Activated T-helper 1 cell treated with anti-CD3 and anti-CD28 coated beads, Interleukin-12 subunit alpha, Interleukin-12 subunit beta, Interleukin-2, Interleukin-4 antibody, amounts not matched to agents 30 ng/mL and 10 ng/mL and 1 ng/mL, durations not matched to agents 14 hours and 24 hours and 36 hours (primary cell): ENCODE measurements around the gene PCDHB2. TPM values are rescaled to one million over a fixed set of nuclear protein-coding genes. Genes with fewer than 3 reads are reported as not detected.
"Not testable (repeated sequence)": the region's sequence is repeated elsewhere in the genome, so short reads cannot be mapped to it uniquely, and the experiment has no call there.

Experiments used
- DNase-seq: peaks from one replicate; pipeline ENCODE4 v3.0.0; 2021; ENCODE audit warnings: low spot score
- H3K27ac Mint-ChIP-seq: one replicate; pipeline ENCODE4 v1.8.0; 2021; ENCODE audit warnings: mild to moderate bottlenecking, mixed read lengths
- H3K27me3 Mint-ChIP-seq: one replicate; pipeline ENCODE4 v1.8.0; 2022; ENCODE audit warnings: mild to moderate bottlenecking, moderate library complexity, mixed read lengths; ENCODE audit not compliant: insufficient read depth
- H3K36me3 Mint-ChIP-seq: one replicate; pipeline ENCODE4 v1.8.0; 2021; ENCODE audit warnings: low read depth, mixed read lengths
- H3K4me1 Mint-ChIP-seq: one replicate; pipeline ENCODE4 v1.8.0; 2021; ENCODE audit warnings: low read depth, mixed read lengths
- H3K4me3 Mint-ChIP-seq: one replicate; pipeline ENCODE4 v1.8.0; 2021; ENCODE audit warnings: mild to moderate bottlenecking, moderate library complexity, mixed read lengths
- H3K9me3 Mint-ChIP-seq: one replicate; pipeline ENCODE4 v1.8.0; 2021; ENCODE audit warnings: mixed read lengths
- intact Hi-C: fragments of 100-400 bp; cut with micrococcal nuclease; formaldehyde crosslinking; loops from one replicate; pipeline ENCODE4 v1.15.1; 2024
- total RNA-seq: library from RNA; stranded (reverse); gene quantifications from 2 replicates; pipeline ENCODE4 v1.2.3, GENCODE V29; 2022

Gene PCDHB2
- total RNA-seq, result not detected in 2 replicates

DNA sequence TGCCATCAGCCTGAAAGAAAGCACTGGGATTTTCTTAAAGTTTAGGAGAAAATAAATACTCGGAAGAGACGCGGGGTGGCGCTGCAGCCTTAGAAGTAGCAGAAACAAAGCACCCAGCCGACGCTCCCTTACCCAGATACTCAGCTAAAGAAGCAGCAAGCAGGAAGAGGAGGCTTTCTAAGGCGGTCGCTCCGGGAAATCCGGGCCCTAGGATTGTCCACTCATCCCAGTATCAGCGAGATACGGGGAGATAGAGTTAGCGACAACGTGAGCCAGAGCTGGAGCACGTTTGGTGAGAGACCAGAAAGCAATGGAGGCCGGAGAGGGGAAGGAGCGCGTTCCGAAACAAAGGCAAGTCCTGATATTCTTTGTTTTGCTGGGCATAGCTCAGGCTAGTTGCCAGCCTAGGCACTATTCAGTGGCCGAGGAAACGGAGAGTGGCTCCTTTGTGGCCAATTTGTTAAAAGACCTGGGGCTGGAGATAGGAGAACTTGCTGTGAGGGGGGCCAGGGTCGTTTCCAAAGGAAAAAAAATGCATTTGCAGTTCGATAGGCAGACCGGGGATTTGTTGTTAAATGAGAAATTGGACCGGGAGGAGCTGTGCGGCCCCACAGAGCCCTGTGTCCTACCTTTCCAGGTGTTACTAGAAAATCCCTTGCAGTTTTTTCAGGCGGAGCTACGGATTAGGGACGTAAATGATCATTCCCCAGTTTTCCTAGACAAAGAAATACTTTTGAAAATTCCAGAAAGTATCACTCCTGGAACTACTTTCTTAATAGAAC lies at the start of gene PCDHB2:
Gene PCDHB2, plus strand, starts transcription at position 135 of the 782 bp plus-strand sequence. Its CDS starts 176 bp downstream, at position 311.
- Mint-ChIP-seq H3K27ac (no peak within 1 kb of the TSS), H3K4me1 (no peaks in the 10 kb centered on the region), H3K4me3 (peak within 1 kb of the TSS; percentile 64), H3K36me3 (peaks cover 3% of the 10 kb centered on the region), H3K27me3 (no peaks in the 10 kb centered on the region), H3K9me3 (peaks cover 34% of the 10 kb centered on the region)
- intact Hi-C loops, result no loop called here
- no peak for DNase-seq

DNA sequence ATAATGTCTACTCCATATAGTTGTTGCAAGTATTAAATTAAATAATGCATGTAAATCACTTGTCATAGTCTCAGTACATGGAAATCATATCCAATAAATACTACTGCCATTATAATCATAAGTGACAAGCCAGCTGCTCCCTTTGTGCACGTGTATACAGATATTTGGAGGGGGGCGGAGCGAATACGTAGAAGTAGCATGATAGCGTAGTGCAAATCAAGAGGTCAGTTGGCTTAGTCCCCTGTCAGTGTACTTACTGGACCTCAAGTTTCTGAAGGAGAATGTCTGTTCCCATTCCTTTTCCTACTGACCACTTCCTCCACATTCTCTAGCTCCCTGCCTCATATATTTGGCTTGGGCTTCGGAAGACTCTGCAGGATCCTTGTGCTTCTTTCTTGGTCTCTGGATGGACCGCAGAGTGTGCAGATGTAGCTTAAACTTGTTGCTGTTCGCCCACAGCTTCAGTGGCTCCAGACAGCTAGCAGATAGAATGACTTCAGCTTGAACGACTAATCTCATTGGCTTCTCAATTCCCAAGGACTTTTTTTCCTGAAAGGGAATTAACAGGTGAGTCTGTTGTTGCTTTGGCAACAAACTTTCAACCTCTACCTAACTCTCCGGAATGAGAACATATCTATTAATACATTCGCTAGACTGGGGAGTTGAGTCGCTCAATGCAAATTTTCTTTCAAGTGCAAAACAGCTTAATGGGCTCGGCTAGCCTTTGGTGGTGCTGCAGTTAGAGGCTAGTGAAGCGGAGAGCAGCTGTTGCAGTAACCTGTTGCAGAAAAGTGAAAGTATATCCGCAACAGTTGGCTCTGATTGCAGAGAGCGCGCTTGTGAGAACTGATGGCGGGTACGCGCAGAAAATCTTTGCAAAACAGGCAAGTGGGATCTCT lies 43.5 kb upstream of the PCDHB2 start, which contains the start of gene PCDHB1:
Gene PCDHB1, plus strand, starts transcription at position 753 of the 899 bp plus-strand sequence. Its CDS starts 97 bp downstream, at position 850.
- Mint-ChIP-seq H3K36me3 (no peaks in the 10 kb centered on the region), H3K4me1 (no peaks in the 10 kb centered on the region), H3K27me3 (no peaks in the 10 kb centered on the region), H3K9me3 (peaks cover 22% of the 10 kb centered on the region), H3K4me3 (no peak within 1 kb of the TSS), H3K27ac (no peak within 1 kb of the TSS)
- no peak for DNase-seq
- intact Hi-C loops, result no loop called here

DNA sequence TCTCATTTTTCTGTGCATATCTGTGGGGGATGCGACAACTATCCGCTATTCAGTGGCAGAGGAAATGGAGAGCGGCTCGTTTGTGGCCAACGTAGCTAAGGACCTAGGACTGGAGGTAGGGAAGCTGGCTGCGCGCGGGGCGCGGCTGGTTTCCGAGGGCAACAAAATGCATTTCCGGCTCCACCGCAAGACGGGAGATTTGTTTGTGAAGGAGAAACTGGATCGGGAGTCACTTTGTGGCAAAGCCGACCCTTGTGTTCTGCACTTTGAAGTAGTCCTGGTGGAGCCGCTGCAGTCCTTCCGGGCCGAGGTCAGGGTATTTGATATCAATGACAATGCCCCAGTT lies 42.9 kb upstream of the PCDHB2 start:
- no peak overlapping the region for H3K4me3 Mint-ChIP-seq
- no peaks in the 10 kb centered on the region for H3K4me1 Mint-ChIP-seq
- no peaks in the 10 kb centered on the region for H3K27me3 Mint-ChIP-seq
- no peak for DNase-seq
- H3K27ac Mint-ChIP-seq, result no peak overlapping the region
- intact Hi-C loops, result no loop called here
- H3K36me3 Mint-ChIP-seq, result no peaks in the 10 kb centered on the region
- peaks cover 22% of the 10 kb centered on the region for H3K9me3 Mint-ChIP-seq

DNA sequence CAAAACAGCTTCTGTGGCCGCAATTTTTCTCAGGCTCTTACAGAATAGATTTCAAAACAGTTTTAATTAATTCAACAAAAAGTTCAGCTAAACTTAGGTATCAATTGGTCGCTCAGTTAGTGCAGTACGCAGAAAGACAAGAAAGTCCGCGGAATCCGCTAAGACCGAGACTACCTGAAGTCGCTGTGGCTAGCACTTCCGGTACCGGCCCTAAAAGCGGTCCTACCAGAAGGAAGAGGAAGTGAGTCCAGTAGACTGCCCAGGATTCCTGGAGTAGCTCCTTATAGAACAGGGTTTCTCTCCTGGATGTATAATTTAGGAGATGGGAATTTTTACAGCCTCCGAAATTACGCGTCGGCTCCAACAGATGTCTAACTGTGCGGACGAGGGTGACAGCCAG lies 16.6 kb upstream of the PCDHB2 start:
- peaks cover 10% of the 10 kb centered on the region for H3K9me3 Mint-ChIP-seq
- peaks cover 2% of the 10 kb centered on the region for H3K36me3 Mint-ChIP-seq
- no peaks in the 10 kb centered on the region for H3K27me3 Mint-ChIP-seq
- no peaks in the 10 kb centered on the region for H3K4me1 Mint-ChIP-seq
- intact Hi-C loops, result no loop called here
- DNase-seq, result no peak
- no peak overlapping the region for H3K4me3 Mint-ChIP-seq
- H3K27ac Mint-ChIP-seq, result no peak overlapping the region

DNA sequence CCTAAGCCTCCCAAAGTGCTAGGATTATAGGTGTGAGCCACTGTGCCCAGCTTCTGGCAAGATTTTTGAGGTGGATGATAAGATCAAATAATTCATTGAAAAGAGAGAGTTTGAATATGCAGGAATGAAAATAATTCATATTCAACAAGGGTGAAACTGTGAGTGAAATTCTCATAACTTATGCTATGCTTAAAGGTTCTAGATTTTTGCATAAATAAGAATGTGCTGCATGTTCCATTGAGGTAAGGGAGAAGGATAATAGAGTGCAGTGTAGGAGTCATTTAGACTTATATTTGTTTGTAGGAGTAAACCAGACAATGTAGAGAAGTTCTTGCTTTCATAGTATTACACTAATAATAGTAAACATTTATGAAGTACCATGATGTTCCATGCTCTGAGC lies 12.2 kb upstream of the PCDHB2 start:
- intact Hi-C loops, result loop anchor here (10.0 kb wide), 1 partner anchor 473 kb away; no protein-coding TSS in a partner anchor
- H3K4me1 Mint-ChIP-seq, result peaks cover 8% of the 10 kb centered on the region
- DNase-seq, result no peak
- H3K27me3 Mint-ChIP-seq, result peaks cover 3% of the 10 kb centered on the region
- no peaks in the 10 kb centered on the region for H3K36me3 Mint-ChIP-seq
- H3K9me3 Mint-ChIP-seq, result peaks cover 12% of the 10 kb centered on the region
- no peak overlapping the region for H3K4me3 Mint-ChIP-seq
- H3K27ac Mint-ChIP-seq, result no peak overlapping the region

DNA sequence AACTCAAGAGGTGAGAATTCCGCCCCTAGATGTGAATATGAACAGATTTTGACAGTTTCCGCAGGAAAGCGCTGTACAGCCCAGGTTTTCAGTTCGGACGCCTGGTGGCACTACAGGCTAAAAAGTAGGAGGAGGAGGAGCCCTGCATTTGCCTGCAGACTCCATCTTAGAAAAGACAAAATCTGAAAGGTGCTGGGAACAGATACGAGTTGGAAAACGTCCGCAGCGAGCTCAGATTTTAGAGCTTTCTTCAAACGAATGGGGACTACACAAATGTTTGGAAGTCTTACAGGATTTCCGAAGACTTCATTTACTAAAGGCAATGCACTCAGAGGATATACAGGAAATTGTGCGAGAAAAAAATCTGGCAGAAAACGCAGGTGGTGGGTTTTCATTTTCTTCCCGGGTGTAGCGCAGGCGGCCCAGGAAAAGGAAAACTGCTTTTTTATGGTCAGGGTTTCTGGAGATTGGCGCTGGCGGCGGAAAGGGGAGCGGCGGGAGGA lies 9.9 kb upstream of the PCDHB2 start:
- no peak overlapping the region for H3K27ac Mint-ChIP-seq
- H3K9me3 Mint-ChIP-seq, result peaks cover 12% of the 10 kb centered on the region

DNA sequence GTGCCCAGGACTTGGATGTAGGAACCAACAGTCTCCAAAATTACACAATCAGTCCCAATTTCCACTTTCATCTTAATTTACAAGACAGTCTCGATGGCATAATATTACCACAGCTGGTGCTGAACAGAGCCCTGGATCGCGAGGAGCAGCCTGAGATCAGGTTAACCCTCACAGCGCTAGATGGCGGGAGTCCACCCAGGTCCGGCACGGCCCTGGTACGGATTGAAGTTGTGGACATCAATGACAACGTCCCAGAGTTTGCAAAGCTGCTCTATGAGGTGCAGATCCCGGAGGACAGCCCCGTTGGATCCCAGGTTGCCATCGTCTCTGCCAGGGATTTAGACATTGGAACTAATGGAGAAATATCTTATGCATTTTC lies 837 bp downstream of the PCDHB2 start:
- no peaks in the 10 kb centered on the region for H3K4me1 Mint-ChIP-seq
- no peak for DNase-seq
- H3K9me3 Mint-ChIP-seq, result peaks cover 35% of the 10 kb centered on the region
- no peak overlapping the region for H3K4me3 Mint-ChIP-seq
- no peaks in the 10 kb centered on the region for H3K27me3 Mint-ChIP-seq
- peaks cover 3% of the 10 kb centered on the region for H3K36me3 Mint-ChIP-seq
- no peak overlapping the region for H3K27ac Mint-ChIP-seq
- intact Hi-C loops, result no loop called here

More for the DNA sequence above, 9.9 kb upstream of the PCDHB2 start:
- Mint-ChIP-seq H3K36me3 (no peaks in the 10 kb centered on the region), H3K4me1 (peaks cover 8% of the 10 kb centered on the region), H3K4me3 (peak overlapping the region; percentile 80), H3K27me3 (peaks cover 3% of the 10 kb centered on the region)
- intact Hi-C loops, result loop anchor here (10.0 kb wide), 1 partner anchor 470 kb away; no protein-coding TSS in a partner anchor
- DNase-seq, result no peak

DNA sequence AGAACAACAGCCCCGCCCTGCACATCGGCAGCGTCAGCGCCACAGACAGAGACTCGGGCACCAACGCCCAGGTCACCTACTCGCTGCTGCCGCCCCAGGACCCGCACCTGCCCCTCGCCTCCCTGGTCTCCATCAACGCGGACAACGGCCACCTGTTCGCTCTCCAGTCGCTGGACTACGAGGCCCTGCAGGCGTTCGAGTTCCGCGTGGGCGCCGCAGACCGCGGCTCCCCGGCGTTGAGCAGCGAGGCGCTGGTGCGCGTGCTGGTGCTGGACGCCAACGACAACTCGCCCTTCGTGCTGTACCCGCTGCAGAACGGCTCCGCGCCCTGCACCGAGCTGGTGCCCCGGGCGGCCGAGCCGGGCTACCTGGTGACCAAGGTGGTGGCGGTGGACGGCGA lies 1.8 kb downstream of the PCDHB2 start:
- H3K9me3 Mint-ChIP-seq, result peaks cover 44% of the 10 kb centered on the region
- H3K27ac Mint-ChIP-seq, H3K4me1 Mint-ChIP-seq, intact Hi-C loops, H3K27me3 Mint-ChIP-seq, DNase-seq, H3K36me3 Mint-ChIP-seq, H3K4me3 Mint-ChIP-seq: not testable (repeated sequence)

DNA sequence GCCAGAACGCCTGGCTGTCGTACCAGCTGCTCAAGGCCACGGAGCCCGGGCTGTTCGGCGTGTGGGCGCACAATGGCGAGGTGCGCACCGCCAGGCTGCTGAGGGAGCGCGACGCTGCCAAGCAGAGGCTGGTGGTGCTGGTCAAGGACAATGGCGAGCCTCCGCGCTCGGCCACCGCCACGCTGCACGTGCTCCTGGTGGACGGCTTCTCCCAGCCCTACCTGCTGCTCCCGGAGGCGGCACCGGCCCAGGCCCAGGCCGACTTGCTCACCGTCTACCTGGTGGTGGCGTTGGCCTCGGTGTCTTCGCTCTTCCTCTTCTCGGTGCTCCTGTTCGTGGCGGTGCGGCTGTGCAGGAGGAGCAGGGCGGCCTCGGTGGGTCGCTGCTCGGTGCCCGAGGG lies 2.2 kb downstream of the PCDHB2 start:
- H3K27me3 Mint-ChIP-seq, H3K27ac Mint-ChIP-seq, H3K4me3 Mint-ChIP-seq, H3K4me1 Mint-ChIP-seq, DNase-seq, intact Hi-C loops, H3K36me3 Mint-ChIP-seq: not testable (repeated sequence)
- peaks cover 48% of the 10 kb centered on the region for H3K9me3 Mint-ChIP-seq

DNA sequence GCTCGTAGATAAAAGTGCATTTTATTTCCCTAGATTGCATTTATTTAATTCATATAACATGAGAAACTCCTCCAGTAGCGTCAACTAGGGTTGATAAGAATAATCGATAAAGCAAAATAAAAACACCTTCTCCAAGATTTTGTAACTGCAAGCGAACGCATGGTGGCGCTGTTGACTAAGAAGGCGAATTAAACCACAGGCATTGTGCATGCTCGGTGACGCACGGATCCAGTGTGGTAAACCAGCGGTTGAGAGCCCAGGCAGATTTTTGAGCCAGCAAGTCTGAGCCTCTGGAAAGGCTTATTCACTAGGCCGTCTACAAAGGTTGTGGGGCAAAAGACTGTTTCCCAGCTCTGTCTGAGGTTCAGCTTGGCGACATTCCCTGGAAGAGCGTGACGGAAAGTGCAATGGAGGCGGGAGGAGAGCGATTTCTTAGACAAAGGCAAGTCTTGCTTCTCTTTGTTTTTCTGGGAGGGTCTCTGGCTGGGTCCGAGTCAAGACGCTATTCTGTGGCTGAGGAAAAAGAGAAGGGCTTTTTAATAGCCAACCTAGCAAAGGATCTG lies 5.9 kb downstream of the PCDHB2 start, which contains the start of gene PCDHB3:
Gene PCDHB3, plus strand, starts transcription at position 231 of the 563 bp plus-strand sequence. Its CDS starts 177 bp downstream, at position 408.
- H3K27me3 Mint-ChIP-seq, result no peaks in the 10 kb centered on the region
- no peak within 1 kb of the TSS for H3K27ac Mint-ChIP-seq
- H3K4me3 Mint-ChIP-seq, result no peak within 1 kb of the TSS
- intact Hi-C loops, result no loop called here
- H3K9me3 Mint-ChIP-seq, result peaks cover 35% of the 10 kb centered on the region
- peaks cover 2% of the 10 kb centered on the region for H3K36me3 Mint-ChIP-seq
- no peaks in the 10 kb centered on the region for H3K4me1 Mint-ChIP-seq
- no peak for DNase-seq

DNA sequence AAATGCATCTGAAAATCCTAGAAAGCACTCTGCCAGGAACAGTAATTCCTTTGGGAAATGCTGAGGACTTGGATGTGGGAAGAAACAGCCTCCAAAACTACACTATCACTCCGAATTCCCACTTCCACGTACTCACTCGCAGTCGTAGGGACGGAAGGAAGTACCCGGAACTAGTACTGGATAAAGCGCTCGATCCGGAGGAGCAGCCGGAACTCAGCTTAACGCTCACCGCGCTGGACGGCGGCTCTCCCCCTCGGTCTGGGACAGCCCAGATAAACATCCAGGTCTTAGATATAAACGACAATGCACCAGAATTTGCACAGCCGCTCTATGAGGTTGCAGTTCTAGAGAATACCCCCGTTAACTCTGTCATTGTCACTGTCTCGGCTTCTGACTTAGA lies 6.6 kb downstream of the PCDHB2 start:
- Mint-ChIP-seq H3K9me3 (peaks cover 28% of the 10 kb centered on the region), H3K27me3 (no peaks in the 10 kb centered on the region), H3K27ac (no peak overlapping the region), H3K4me1 (no peaks in the 10 kb centered on the region), H3K4me3 (no peak overlapping the region), H3K36me3 (peaks cover 2% of the 10 kb centered on the region)
- intact Hi-C loops, result no loop called here
- DNase-seq, result no peak

DNA sequence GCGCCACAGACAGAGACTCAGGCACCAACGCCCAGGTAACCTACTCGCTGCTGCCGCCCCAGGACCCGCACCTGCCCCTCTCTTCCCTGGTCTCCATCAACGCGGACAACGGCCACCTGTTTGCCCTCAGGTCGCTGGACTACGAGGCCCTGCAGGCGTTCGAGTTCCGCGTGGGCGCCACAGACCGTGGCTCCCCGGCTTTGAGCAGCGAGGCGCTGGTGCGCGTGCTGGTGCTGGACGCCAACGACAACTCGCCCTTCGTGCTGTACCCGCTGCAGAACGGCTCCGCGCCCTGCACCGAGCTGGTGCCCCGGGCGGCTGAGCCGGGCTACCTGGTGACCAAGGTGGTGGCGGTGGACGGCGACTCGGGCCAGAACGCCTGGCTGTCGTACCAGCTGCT lies 7.7 kb downstream of the PCDHB2 start:
- not testable (repeated sequence) for H3K27me3 Mint-ChIP-seq, H3K27ac Mint-ChIP-seq
- H3K9me3 Mint-ChIP-seq, result peaks cover 28% of the 10 kb centered on the region

More for the DNA sequence above, 7.7 kb downstream of the PCDHB2 start:
- H3K36me3 Mint-ChIP-seq, H3K4me1 Mint-ChIP-seq, H3K4me3 Mint-ChIP-seq, intact Hi-C loops, DNase-seq: not testable (repeated sequence)
